ENCODE results near the gene C11orf21. TPM values are rescaled to one million over a fixed set of nuclear protein-coding genes. Genes with fewer than 3 reads are reported as not detected.
"Not testable (repeated sequence)": the region's sequence is repeated elsewhere in the genome, so short reads cannot be mapped to it uniquely, and the experiment has no call there.

Gene C11orf21
- total RNA-seq, result 10 to 100 TPM; 66.0 to 68.3 TPM

GRCh38 chr11:2301631-2302305 lies at the start of gene C11orf21, which contains the start of gene TSPAN32:
TSS of gene C11orf21 (minus strand) at chr11:2301918. CDS start at chr11:2301808, 110 bp downstream.
TSS of gene TSPAN32 (plus strand) at chr11:2302013. CDS start at chr11:2302150, 137 bp downstream.
- Mint-ChIP-seq H3K27ac (peak within 1 kb of the TSS; percentile 95), H3K27me3 (no peaks in the 10 kb centered on the region), H3K4me1 (peaks cover 58% of the 10 kb centered on the region), H3K36me3 (ENCODE audit: low read depth) (peaks cover 31% of the 10 kb centered on the region), H3K4me3 (peak within 1 kb of the TSS; percentile 100), H3K9me3 (no peaks in the 10 kb centered on the region)
- peak; percentile 87 for DNase-seq
- POLR2A ChIA-PET, result interaction anchor here (1.0 to 6.8 kb wide), 9 partner anchors 9 to 688 kb away, joined by 3 to 34 read pairs (median 3); partner anchors contain the start of genes ASCL2, CD81 and TSSC4
- CTCF ChIA-PET, result interaction anchor here (0.8 to 6.1 kb wide), 9 partner anchors 10 to 591 kb away, joined by 3 to 201 read pairs (median 5); partner anchors contain the start of gene TSSC4

GRCh38 chr11:2348986-2349385 lies 47.3 kb upstream of the C11orf21 start:
- DNase-seq, result no peak
- Mint-ChIP-seq H3K27ac (no peak overlapping the region), H3K9me3 (peaks cover 6% of the 10 kb centered on the region), H3K4me1 (no peaks in the 10 kb centered on the region), H3K4me3 (no peak overlapping the region), H3K36me3 (ENCODE audit: low read depth) (no peaks in the 10 kb centered on the region), H3K27me3 (peaks cover 2% of the 10 kb centered on the region)
- ChIA-PET POLR2A (no interaction called here), CTCF (no interaction called here)

DNA sequence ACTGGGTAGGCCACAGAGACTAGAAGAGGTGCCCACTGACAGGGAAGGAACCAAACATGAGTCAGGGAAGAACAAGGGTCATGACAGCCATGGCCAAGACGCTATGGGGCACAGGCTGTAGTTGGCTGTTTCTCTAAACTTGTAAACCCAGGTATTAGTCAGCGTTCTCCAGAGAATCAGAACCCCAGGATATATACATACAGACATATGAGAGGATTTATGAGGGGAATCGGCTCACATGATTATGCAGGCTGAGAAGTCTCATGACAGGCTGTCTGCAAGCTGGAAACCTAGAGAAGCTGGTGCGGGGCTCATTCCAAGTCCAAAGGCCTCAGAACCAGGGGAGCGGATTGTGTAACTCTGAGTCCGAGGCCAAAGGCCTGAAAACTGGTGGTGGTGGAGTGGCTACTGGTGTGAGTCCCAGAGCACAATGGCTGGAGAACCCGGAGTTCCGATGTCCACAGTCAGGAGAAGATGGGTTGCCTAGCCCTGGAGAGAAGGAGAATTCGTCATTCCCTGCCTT lies 45.7 kb upstream of the C11orf21 start:
- no peak overlapping the region for H3K4me3 Mint-ChIP-seq
- peaks cover 2% of the 10 kb centered on the region for H3K27me3 Mint-ChIP-seq
- H3K4me1 Mint-ChIP-seq, result no peaks in the 10 kb centered on the region
- ChIA-PET CTCF (no interaction called here), POLR2A (no interaction called here)
- no peak overlapping the region for H3K27ac Mint-ChIP-seq
- DNase-seq, result no peak
- no peaks in the 10 kb centered on the region for H3K36me3 Mint-ChIP-seq (ENCODE audit: low read depth)
- H3K9me3 Mint-ChIP-seq, result peaks cover 6% of the 10 kb centered on the region

DNA sequence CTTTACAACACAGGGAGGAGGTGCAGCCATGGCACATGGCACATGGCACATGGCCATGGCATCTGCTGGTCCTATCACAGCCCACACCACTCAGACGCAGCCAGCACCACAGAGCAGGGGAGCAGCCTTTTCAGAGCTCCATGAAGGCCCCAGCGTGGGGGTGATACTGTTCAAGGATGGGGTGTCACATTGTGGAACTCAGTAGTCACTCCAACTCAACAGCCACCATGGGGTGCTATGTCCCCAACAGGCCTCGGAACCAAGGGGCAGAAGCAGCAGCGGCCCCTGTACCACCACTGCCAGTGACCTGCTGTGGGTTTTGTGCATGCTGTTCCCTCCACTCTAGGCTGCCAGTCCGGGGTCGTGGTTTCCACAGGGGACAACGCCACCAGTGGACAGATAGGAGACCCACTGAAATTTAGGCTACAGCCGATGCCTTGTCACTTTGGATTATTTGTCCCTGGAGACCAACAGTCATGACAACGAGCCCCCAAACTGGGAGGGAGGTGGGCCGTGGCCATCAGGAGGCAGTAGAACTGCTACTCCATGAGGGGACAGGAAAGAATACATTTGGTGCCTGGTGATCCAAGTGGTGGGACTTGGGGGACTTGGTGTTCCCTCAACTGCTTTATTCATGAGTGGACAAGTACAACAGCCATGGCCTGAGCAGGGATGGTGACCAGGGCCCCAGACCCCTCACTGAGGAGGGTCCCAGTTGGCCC lies 45.0 kb upstream of the C11orf21 start:
- no peaks in the 10 kb centered on the region for H3K4me1 Mint-ChIP-seq
- H3K4me3 Mint-ChIP-seq, result no peak overlapping the region
- H3K36me3 Mint-ChIP-seq (ENCODE audit: low read depth), result no peaks in the 10 kb centered on the region
- ChIA-PET POLR2A (no interaction called here), CTCF (interaction anchor here (1.4 kb wide), 1 partner anchor 74 kb away, joined by 3 read pairs; no protein-coding TSS in a partner anchor)
- no peak overlapping the region for H3K27ac Mint-ChIP-seq
- H3K9me3 Mint-ChIP-seq, result peaks cover 6% of the 10 kb centered on the region
- DNase-seq, result no peak
- H3K27me3 Mint-ChIP-seq, result peaks cover 2% of the 10 kb centered on the region

GRCh38 chr11:2346014-2346413 lies 44.3 kb upstream of the C11orf21 start:
- peaks cover 6% of the 10 kb centered on the region for H3K9me3 Mint-ChIP-seq
- no peak overlapping the region for H3K27ac Mint-ChIP-seq
- no peaks in the 10 kb centered on the region for H3K4me1 Mint-ChIP-seq
- CTCF ChIA-PET, result interaction anchor here (1.4 kb wide), 1 partner anchor 75 kb away, joined by 3 read pairs; no protein-coding TSS in a partner anchor
- peaks cover 2% of the 10 kb centered on the region for H3K27me3 Mint-ChIP-seq
- H3K4me3 Mint-ChIP-seq, result no peak overlapping the region
- POLR2A ChIA-PET, result no interaction called here
- DNase-seq, result no peak
- H3K36me3 Mint-ChIP-seq (ENCODE audit: low read depth), result no peaks in the 10 kb centered on the region

- Mint-ChIP-seq H3K27me3 (no peaks in the 10 kb centered on the region), H3K4me1 (no peaks in the 10 kb centered on the region), H3K36me3 (ENCODE audit: low read depth) (no peaks in the 10 kb centered on the region), H3K9me3 (peaks cover 6% of the 10 kb centered on the region), H3K27ac (no peak overlapping the region), H3K4me3 (no peak overlapping the region)
- no peak for DNase-seq
- POLR2A ChIA-PET, result no interaction called here
- CTCF ChIA-PET, result interaction anchor here (1.4 kb wide), 1 partner anchor 76 kb away, joined by 3 read pairs; no protein-coding TSS in a partner anchor
Observed at GRCh38 chr11:2345050-2345449, 43.3 kb upstream of the C11orf21 start.

DNA sequence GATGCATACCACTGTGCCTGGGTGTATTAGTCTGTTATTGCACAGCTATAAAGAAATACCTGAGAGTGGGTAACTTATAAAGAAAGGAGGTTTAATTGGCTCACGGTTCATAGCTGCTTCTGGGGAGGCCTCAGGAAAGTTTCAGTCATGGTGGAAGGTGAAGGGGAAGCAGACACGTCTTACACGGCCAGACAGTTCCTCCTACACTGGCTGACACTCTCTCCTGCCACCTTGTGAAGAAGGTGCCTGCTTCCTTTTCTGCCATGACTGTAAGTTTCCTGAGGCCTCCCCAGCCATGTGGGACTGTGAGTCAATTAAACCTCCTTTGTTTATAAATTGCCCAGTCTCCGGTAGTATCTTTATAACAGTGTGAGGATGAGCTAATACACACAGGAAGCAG lies 41.8 kb upstream of the C11orf21 start:
- H3K27ac Mint-ChIP-seq, result no peak overlapping the region
- ChIA-PET CTCF (interaction anchor here (1.4 kb wide), 1 partner anchor 77 kb away, joined by 4 read pairs; no protein-coding TSS in a partner anchor), POLR2A (no interaction called here)
- H3K9me3 Mint-ChIP-seq, result no peaks in the 10 kb centered on the region
- no peak for DNase-seq
- H3K4me1 Mint-ChIP-seq, result no peaks in the 10 kb centered on the region
- peaks cover 7% of the 10 kb centered on the region for H3K27me3 Mint-ChIP-seq
- H3K36me3 Mint-ChIP-seq (ENCODE audit: low read depth), result no peaks in the 10 kb centered on the region
- no peak overlapping the region for H3K4me3 Mint-ChIP-seq

DNA sequence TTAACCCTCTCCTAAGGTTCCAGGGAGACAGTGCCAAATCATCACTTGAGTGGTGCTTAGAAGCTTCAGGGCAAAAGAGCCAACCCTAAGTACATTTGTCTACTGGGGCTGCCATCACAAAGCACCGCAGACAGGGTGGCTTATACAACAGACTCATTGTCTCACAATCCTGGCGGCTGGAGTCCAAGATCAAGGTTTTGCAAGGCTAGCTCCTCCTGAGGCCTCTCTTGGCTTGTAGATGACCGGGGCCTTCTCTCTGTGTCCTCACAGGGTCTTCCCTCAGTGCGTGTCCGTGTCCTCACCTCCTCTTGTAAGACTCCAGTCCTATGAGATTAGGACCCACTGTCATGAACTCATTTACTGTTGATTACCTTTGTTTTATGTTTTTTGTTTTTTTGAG lies 41.3 kb upstream of the C11orf21 start:
- H3K27me3 Mint-ChIP-seq, result peaks cover 10% of the 10 kb centered on the region
- POLR2A ChIA-PET, result no interaction called here
- no peaks in the 10 kb centered on the region for H3K36me3 Mint-ChIP-seq (ENCODE audit: low read depth)
- no peaks in the 10 kb centered on the region for H3K9me3 Mint-ChIP-seq
- no peak overlapping the region for H3K27ac Mint-ChIP-seq
- no peak overlapping the region for H3K4me3 Mint-ChIP-seq
- no peaks in the 10 kb centered on the region for H3K4me1 Mint-ChIP-seq
- CTCF ChIA-PET, result interaction anchor here (1.4 kb wide), 1 partner anchor 78 kb away, joined by 4 read pairs; no protein-coding TSS in a partner anchor
- no peak for DNase-seq

- POLR2A ChIA-PET, result no interaction called here
Observed at GRCh38 chr11:2342557-2342956, 40.8 kb upstream of the C11orf21 start.

GRCh38 chr11:2338760-2339159 lies 37.0 kb upstream of the C11orf21 start:
- H3K27ac Mint-ChIP-seq; H3K4me1 Mint-ChIP-seq; POLR2A ChIA-PET; H3K9me3 Mint-ChIP-seq; H3K36me3 Mint-ChIP-seq (ENCODE audit: low read depth); DNase-seq; H3K4me3 Mint-ChIP-seq; CTCF ChIA-PET: not testable (repeated sequence)
- peaks cover 23% of the 10 kb centered on the region for H3K27me3 Mint-ChIP-seq

More at GRCh38 chr11:2342557-2342956, 40.8 kb upstream of the C11orf21 start:
- no peak overlapping the region for H3K27ac Mint-ChIP-seq
- H3K36me3 Mint-ChIP-seq (ENCODE audit: low read depth), result no peaks in the 10 kb centered on the region
- H3K4me3 Mint-ChIP-seq, result no peak overlapping the region
- no peak for DNase-seq
- H3K9me3 Mint-ChIP-seq, result no peaks in the 10 kb centered on the region
- no peaks in the 10 kb centered on the region for H3K4me1 Mint-ChIP-seq
- peaks cover 13% of the 10 kb centered on the region for H3K27me3 Mint-ChIP-seq
- CTCF ChIA-PET, result interaction anchor here (1.4 kb wide), 1 partner anchor 78 kb away, joined by 4 read pairs; no protein-coding TSS in a partner anchor

DNA sequence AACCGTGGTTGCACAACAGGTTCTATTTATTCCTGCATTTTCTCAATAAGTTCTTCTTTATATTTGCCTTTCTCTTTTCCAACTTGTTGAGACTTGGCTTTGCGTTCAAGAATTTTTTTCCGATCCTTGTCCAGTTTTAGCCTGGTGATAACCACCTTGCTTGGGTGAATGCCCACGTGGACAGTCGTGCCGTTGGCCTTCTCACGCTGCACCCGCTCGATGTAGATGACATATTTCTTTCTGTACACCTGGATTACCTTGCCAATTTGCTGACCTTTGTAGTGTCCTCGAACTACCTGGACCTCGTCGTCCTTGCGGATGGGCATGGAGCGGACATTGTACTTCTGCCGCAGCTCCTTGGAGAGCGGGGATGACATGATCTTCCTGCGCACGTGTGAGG lies 33.6 kb upstream of the C11orf21 start:
- peaks cover 23% of the 10 kb centered on the region for H3K27me3 Mint-ChIP-seq
- POLR2A ChIA-PET, result not testable (repeated sequence)

DNA sequence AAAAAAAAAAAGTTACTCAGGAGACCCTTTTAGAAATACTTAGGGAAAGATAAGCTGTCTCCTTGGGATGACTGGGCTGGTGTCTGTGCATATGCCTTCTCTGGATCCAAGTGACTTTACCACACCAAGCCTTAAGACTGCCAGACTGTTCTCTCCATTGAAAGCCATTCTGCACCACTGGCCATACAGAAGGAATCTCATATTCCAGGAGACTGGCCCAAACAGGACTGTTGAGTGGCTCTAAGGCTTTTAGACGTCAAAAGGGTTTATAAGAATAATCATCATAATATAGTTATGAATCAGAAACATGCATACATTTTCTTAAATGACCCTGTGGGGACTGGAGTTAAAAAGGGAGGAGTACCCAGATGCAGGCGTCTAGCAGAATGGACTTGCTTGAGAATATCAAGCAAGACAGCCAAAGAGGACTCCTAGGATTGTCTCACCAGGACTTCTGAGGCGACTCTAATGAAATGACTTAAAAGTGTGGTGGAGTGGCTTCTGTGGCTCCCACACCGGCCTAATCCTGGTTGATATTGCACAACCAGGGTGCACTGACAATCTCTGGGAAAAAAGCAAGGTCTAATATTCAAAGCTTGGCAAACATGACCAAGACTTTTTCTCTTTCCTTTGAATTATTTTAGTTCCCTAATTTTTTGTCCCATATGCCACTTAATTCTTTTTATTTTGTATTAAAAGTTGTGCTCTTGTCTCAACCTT lies 31.9 kb upstream of the C11orf21 start:
- H3K36me3 Mint-ChIP-seq (ENCODE audit: low read depth); H3K9me3 Mint-ChIP-seq; H3K27ac Mint-ChIP-seq; POLR2A ChIA-PET; H3K4me1 Mint-ChIP-seq; H3K4me3 Mint-ChIP-seq; CTCF ChIA-PET; DNase-seq: not testable (repeated sequence)
- H3K27me3 Mint-ChIP-seq, result peaks cover 20% of the 10 kb centered on the region

More for the DNA sequence above, 33.6 kb upstream of the C11orf21 start:
- H3K4me1 Mint-ChIP-seq; H3K36me3 Mint-ChIP-seq (ENCODE audit: low read depth); DNase-seq; H3K27ac Mint-ChIP-seq; CTCF ChIA-PET; H3K4me3 Mint-ChIP-seq; H3K9me3 Mint-ChIP-seq: not testable (repeated sequence)

GRCh38 chr11:2332569-2332968 lies 30.9 kb upstream of the C11orf21 start:
- H3K36me3 Mint-ChIP-seq (ENCODE audit: low read depth); DNase-seq; CTCF ChIA-PET; H3K9me3 Mint-ChIP-seq; H3K27ac Mint-ChIP-seq; POLR2A ChIA-PET; H3K4me3 Mint-ChIP-seq; H3K4me1 Mint-ChIP-seq: not testable (repeated sequence)
- H3K27me3 Mint-ChIP-seq, result peaks cover 14% of the 10 kb centered on the region
